Ectodermal cell (in vitro differentiated cells): ENCODE results near the gene STRADA.

Experiments
- H3K27ac ChIP-seq: 2 replicates; pipeline ENCODE4 v1.7.0; 2013; ENCODE audit warnings: mild to moderate bottlenecking, low read depth, low read length; ENCODE audit not compliant: insufficient read depth, poor library complexity, severe bottlenecking
- H3K27me3 ChIP-seq: 2 replicates; pipeline ENCODE4 v1.7.0; 2013; ENCODE audit warnings: mild to moderate bottlenecking, low read length; ENCODE audit not compliant: insufficient read depth, control insufficient read depth, poor library complexity, severe bottlenecking
- H3K36me3 ChIP-seq: one replicate; pipeline ENCODE4 v1.7.0; 2013; ENCODE audit warnings: low read length; ENCODE audit not compliant: control insufficient read depth, insufficient read depth
- H3K4me1 ChIP-seq: one replicate; pipeline ENCODE4 v1.7.0; 2013; ENCODE audit warnings: low read length; ENCODE audit not compliant: control insufficient read depth, insufficient read depth
- H3K4me3 ChIP-seq: 2 replicates; pipeline ENCODE4 v1.7.0; 2013; ENCODE audit warnings: low read depth, low read length, control low read depth; ENCODE audit not compliant: insufficient read depth
- H3K9me3 ChIP-seq: 2 replicates; pipeline ENCODE4 v1.7.0; 2013; ENCODE audit warnings: mild to moderate bottlenecking, low read length, moderate library complexity; ENCODE audit not compliant: control insufficient read depth
- WGBS, 2 experiments: methylation state at CpG; one replicate each; pipeline ENCODE4 v1.1.7; 2013; ENCODE audit warnings: missing lambda C conversion rate in 2 of 2; 5-methylcytosine and 5-hydroxymethylcytosine counted together

Gene STRADA

GRCh38 chr17:63665527-63666214, 75.9 kb downstream of the STRADA start:
- H3K27ac ChIP-seq = no peak overlapping the region
- peaks cover 12% of the 10 kb centered on the region for H3K36me3 ChIP-seq
- 92 to 96% methylated on average over 5 of the region's 5 CpGs for WGBS, 2 experiments
- no peak overlapping the region for H3K4me3 ChIP-seq
- no peaks in the 10 kb centered on the region for H3K4me1 ChIP-seq
- H3K27me3 ChIP-seq = no peaks in the 10 kb centered on the region
- H3K9me3 ChIP-seq = no peaks in the 10 kb centered on the region

GRCh38 chr17:63659850-63660249, 81.7 kb downstream of the STRADA start:
- no peak overlapping the region for H3K27ac ChIP-seq
- H3K4me1 ChIP-seq = no peaks in the 10 kb centered on the region
- WGBS, 2 experiments = 86 to 96% methylated on average over 3 of the region's 3 CpGs
- no peak overlapping the region for H3K4me3 ChIP-seq
- H3K27me3 ChIP-seq = no peaks in the 10 kb centered on the region
- no peaks in the 10 kb centered on the region for H3K9me3 ChIP-seq
- no peaks in the 10 kb centered on the region for H3K36me3 ChIP-seq

DNA sequence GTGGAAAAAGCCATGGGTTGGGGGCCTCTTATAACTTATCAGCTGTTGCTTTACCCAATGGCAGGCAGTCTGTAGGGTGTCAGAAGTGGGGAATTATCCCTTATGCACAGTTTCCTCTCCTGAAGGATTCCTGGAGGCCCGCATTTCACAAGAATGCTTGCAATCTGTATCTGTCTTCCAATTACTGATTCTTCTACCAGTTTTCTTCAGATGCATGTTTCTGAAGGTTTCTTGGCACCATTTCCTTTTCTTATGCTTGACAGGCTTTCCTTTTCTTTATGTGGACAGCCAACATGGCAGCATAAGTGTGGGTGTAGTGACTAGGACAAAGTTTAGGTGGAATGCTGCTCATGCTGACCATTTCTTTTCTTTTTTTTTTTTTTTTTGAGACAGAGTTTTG, 83.2 kb downstream of the STRADA start:
- Histone ChIP-seq H3K4me3 (no peak overlapping the region), H3K36me3 (no peaks in the 10 kb centered on the region), H3K27ac (no peak overlapping the region), H3K9me3 (no peaks in the 10 kb centered on the region), H3K27me3 (no peaks in the 10 kb centered on the region), H3K4me1 (no peaks in the 10 kb centered on the region)
- 88 to 91% methylated on average over 1 of the region's 1 CpG for WGBS, 2 experiments

- H3K36me3 ChIP-seq = peaks cover 4% of the 10 kb centered on the region
- 85 to 92% methylated on average over 3 of the region's 3 CpGs for WGBS, 2 experiments
- no peaks in the 10 kb centered on the region for H3K4me1 ChIP-seq
- H3K27me3 ChIP-seq = no peaks in the 10 kb centered on the region
- H3K4me3 ChIP-seq = no peak overlapping the region
- H3K27ac ChIP-seq = no peak overlapping the region
- no peaks in the 10 kb centered on the region for H3K9me3 ChIP-seq
Measured at GRCh38 chr17:63657786-63658185, 83.8 kb downstream of the STRADA start.

DNA sequence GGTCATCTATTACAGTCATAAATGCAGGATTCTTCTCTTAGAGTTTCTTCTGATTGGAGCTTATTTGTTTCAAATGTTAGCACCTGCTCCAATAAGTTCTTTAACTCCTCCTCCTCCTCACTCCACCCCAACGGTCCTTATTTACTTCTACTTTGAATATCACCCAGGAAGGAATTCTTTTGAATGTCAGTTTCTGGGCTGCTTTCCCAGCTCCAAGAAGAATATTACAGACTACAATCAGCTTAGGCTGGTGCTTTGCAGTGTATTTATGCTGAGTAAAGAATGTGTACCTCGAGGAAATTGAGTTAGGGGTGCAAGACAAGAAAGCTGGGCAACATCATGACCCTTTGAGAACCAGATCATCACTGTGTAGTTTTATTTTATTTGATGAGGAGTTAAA, 88.5 kb downstream of the STRADA start:
- 79 to 84% methylated on average over 2 of the region's 2 CpGs for WGBS, 2 experiments
- Histone ChIP-seq H3K4me3 (no peak overlapping the region), H3K27ac (no peak overlapping the region), H3K4me1 (no peaks in the 10 kb centered on the region), H3K36me3 (peaks cover 4% of the 10 kb centered on the region), H3K27me3 (no peaks in the 10 kb centered on the region), H3K9me3 (no peaks in the 10 kb centered on the region)
